Measurements from ENCODE around the gene NCOA6. TPM values are rescaled to one million over a fixed set of nuclear protein-coding genes. Genes with fewer than 3 reads are reported as not detected.

NCOA6 gene
- total RNA-seq, 1 donor from 2014 or later, result 43.3 TPM

- no peaks in the 10 kb centered on the region for H3K9me3 Mint-ChIP-seq (ENCODE audit: low read depth)
- H3K4me3 Mint-ChIP-seq (ENCODE audit: unreplicated experiment), result no peak overlapping the region
- DNase-seq (ENCODE audit: low spot score), result no peak
- no peaks in the 10 kb centered on the region for H3K4me1 Mint-ChIP-seq (ENCODE audit: low read depth)
- H3K27ac Mint-ChIP-seq (ENCODE audit: unreplicated experiment), result no peak overlapping the region
- no peaks in the 10 kb centered on the region for H3K27me3 Mint-ChIP-seq (ENCODE audit: low read depth)
- no peak for TF ChIP-seq CTCF (IDR thresholded peaks at IDR 0.05)
- H3K36me3 Mint-ChIP-seq (ENCODE audit: low read depth), result no peaks in the 10 kb centered on the region
These were observed 141.8 kb downstream of the NCOA6 start for GRCh38 chr20:34683667-34684066.

GRCh38 chr20:34680586-34681175 lies 144.8 kb downstream of the NCOA6 start:
- no peak overlapping the region for H3K27ac Mint-ChIP-seq (ENCODE audit: unreplicated experiment)
- H3K9me3 Mint-ChIP-seq (ENCODE audit: low read depth), result no peaks in the 10 kb centered on the region
- H3K27me3 Mint-ChIP-seq (ENCODE audit: low read depth), result no peaks in the 10 kb centered on the region
- peaks cover 9% of the 10 kb centered on the region for H3K4me1 Mint-ChIP-seq (ENCODE audit: low read depth)
- H3K4me3 Mint-ChIP-seq (ENCODE audit: unreplicated experiment), result no peak overlapping the region
- H3K36me3 Mint-ChIP-seq (ENCODE audit: low read depth), result no peaks in the 10 kb centered on the region
- no peak for DNase-seq (ENCODE audit: low spot score)
- TF ChIP-seq CTCF (IDR thresholded peaks at IDR 0.05), result no peak

- peak; percentile 44 for TF ChIP-seq CTCF (IDR thresholded peaks at IDR 0.05)
- Mint-ChIP-seq H3K27me3 (ENCODE audit: low read depth) (no peaks in the 10 kb centered on the region), H3K36me3 (ENCODE audit: low read depth) (no peaks in the 10 kb centered on the region), H3K9me3 (ENCODE audit: low read depth) (no peaks in the 10 kb centered on the region), H3K4me3 (ENCODE audit: unreplicated experiment) (peak within 1 kb of the TSS; percentile 98), H3K4me1 (ENCODE audit: low read depth) (peaks cover 14% of the 10 kb centered on the region), H3K27ac (ENCODE audit: unreplicated experiment) (peak within 1 kb of the TSS; percentile 97)
- peak; percentile 98 for DNase-seq (ENCODE audit: low spot score)
These were observed 148.6 kb downstream of the NCOA6 start, which contains the start of gene PIGU for GRCh38 chr20:34676642-34677373. TSS of gene PIGU (minus strand) at chr20:34677092. CDS start at chr20:34677085, 7 bp downstream.

GRCh38 chr20:34675993-34676641 lies 149.3 kb downstream of the NCOA6 start:
- Mint-ChIP-seq H3K9me3 (ENCODE audit: low read depth) (no peaks in the 10 kb centered on the region), H3K27ac (ENCODE audit: unreplicated experiment) (peak overlapping the region; percentile 97), H3K4me1 (ENCODE audit: low read depth) (peaks cover 14% of the 10 kb centered on the region), H3K4me3 (ENCODE audit: unreplicated experiment) (peak overlapping the region; percentile 98), H3K36me3 (ENCODE audit: low read depth) (no peaks in the 10 kb centered on the region), H3K27me3 (ENCODE audit: low read depth) (no peaks in the 10 kb centered on the region)
- no peak for DNase-seq (ENCODE audit: low spot score)
- TF ChIP-seq CTCF (IDR thresholded peaks at IDR 0.05), result no peak

GRCh38 chr20:34675561-34675960 lies 149.9 kb downstream of the NCOA6 start:
- Mint-ChIP-seq H3K9me3 (ENCODE audit: low read depth) (no peaks in the 10 kb centered on the region), H3K27me3 (ENCODE audit: low read depth) (no peaks in the 10 kb centered on the region), H3K4me3 (ENCODE audit: unreplicated experiment) (no peak overlapping the region), H3K4me1 (ENCODE audit: low read depth) (peaks cover 14% of the 10 kb centered on the region), H3K36me3 (ENCODE audit: low read depth) (no peaks in the 10 kb centered on the region), H3K27ac (ENCODE audit: unreplicated experiment) (no peak overlapping the region)
- no peak for TF ChIP-seq CTCF (IDR thresholded peaks at IDR 0.05)
- DNase-seq (ENCODE audit: low spot score), result no peak
